HepG2 (cell line): Measurements from ENCODE around the gene PCBD2. TPM values are rescaled to one million over a fixed set of nuclear protein-coding genes. Genes with fewer than 3 reads are reported as not detected.

Source experiments
- AGO2 ChIP-seq: fragments of 200-400 bp; formaldehyde crosslinking; optimal IDR thresholded peaks from 2 replicates; pipeline ENCODE3; 2017; ENCODE audit warnings: mild to moderate bottlenecking, low read depth, low read length, moderate library complexity
- ASH2L ChIP-seq: fragments of 300-600, 200-600 bp; sonication (generic); IDR thresholded peaks from 2 replicates; pipeline ENCODE4 v1.7.0; 2017; ENCODE audit warnings: low read depth, mild to moderate bottlenecking, moderate library complexity, mixed read lengths, low read length; ENCODE audit not compliant: insufficient read length
- CCDC6 ChIP-seq: sonication (generic); formaldehyde crosslinking; IDR thresholded peaks from 2 replicates; pipeline ENCODE4 v1.8.1; 2022; ENCODE audit warnings: mild to moderate bottlenecking, missing genetic modification reagents, moderate library complexity
- DPF2 ChIP-seq: sonication (generic); formaldehyde crosslinking; IDR thresholded peaks from 2 replicates; pipeline ENCODE4 v1.4.0; 2020; ENCODE audit warnings: mild to moderate bottlenecking, low read depth, missing genetic modification reagents, borderline replicate concordance
- ELF1 ChIP-seq: sonication (generic); formaldehyde crosslinking; IDR thresholded peaks from 2 replicates; pipeline ENCODE4 v1.4.0; 2020; ENCODE audit warnings: missing genetic modification reagents
- GLI4 ChIP-seq: sonication (generic); formaldehyde crosslinking; IDR thresholded peaks from 2 replicates; pipeline ENCODE4 v1.5.1; 2020; ENCODE audit warnings: missing genetic modification reagents, mild to moderate bottlenecking, moderate library complexity, borderline replicate concordance
- GTF3A ChIP-seq: sonication (generic); formaldehyde crosslinking; conservative IDR thresholded peaks from 2 replicates; pipeline ENCODE4 v1.4.0; 2020; ENCODE audit warnings: mild to moderate bottlenecking, missing genetic modification reagents
- HMG20A ChIP-seq: IDR thresholded peaks from 2 replicates; pipeline ENCODE4 v1.6.1; 2016; ENCODE audit warnings: borderline replicate concordance
- HOXA5 ChIP-seq: sonication (generic); formaldehyde crosslinking; IDR thresholded peaks from 2 replicates; pipeline ENCODE4 v1.4.0; 2020; ENCODE audit warnings: missing genetic modification reagents
- HOXA7 ChIP-seq: sonication (generic); formaldehyde crosslinking; IDR thresholded peaks from 2 replicates; pipeline ENCODE4 v1.8.1; 2022; ENCODE audit warnings: mild to moderate bottlenecking, missing genetic modification reagents, moderate library complexity
- ISL2 ChIP-seq: sonication (generic); formaldehyde crosslinking; IDR thresholded peaks from 2 replicates; pipeline ENCODE4 v1.5.0; 2020; ENCODE audit warnings: missing genetic modification reagents
- MAFG ChIP-seq: sonication (generic); formaldehyde crosslinking; IDR thresholded peaks from 2 replicates; pipeline ENCODE4 v1.5.1; 2020; ENCODE audit warnings: mild to moderate bottlenecking, missing genetic modification reagents
- NCOR1 ChIP-seq: fragments of 200-600 bp; sonication (generic); IDR thresholded peaks from 2 replicates; pipeline ENCODE4 v1.7.0; 2017; ENCODE audit warnings: antibody characterized with exemption, low read length, borderline replicate concordance
- PRDM15 ChIP-seq: sonication (generic); formaldehyde crosslinking; IDR thresholded peaks from 2 replicates; pipeline ENCODE4 v1.4.0; 2020; ENCODE audit warnings: missing genetic modification reagents
- REXO4 ChIP-seq: sonication (generic); formaldehyde crosslinking; IDR thresholded peaks from 2 replicates; pipeline ENCODE4 v1.8.0; 2022; ENCODE audit warnings: missing genetic modification reagents, mild to moderate bottlenecking, borderline replicate concordance
- RFX1 ChIP-seq: fragments of 450-650 bp; IDR thresholded peaks from 2 replicates; pipeline ENCODE4 v1.6.1; 2017
- SOX13 ChIP-seq, 3 experiments: fragments of 450-650 bp in 1 of 3; sonication (generic) in 1 of 3; formaldehyde crosslinking in 1 of 3; IDR thresholded peaks in 2 of 3; conservative IDR thresholded peaks in 1 of 3; 2 replicates each; pipeline versions ENCODE4 v1.5.0 to v1.6.1; 2016 to 2020; ENCODE audit warnings: antibody characterized with exemption in 1 of 3, mild to moderate bottlenecking in 1 of 3, missing compliant biosample characterization in 1 of 3, missing genetic modification reagents in 1 of 3, moderate library complexity in 1 of 3
- SOX6 ChIP-seq, 2 experiments: fragments of 450-650 bp in 1 of 2; sonication (generic) in 1 of 2; formaldehyde crosslinking in 1 of 2; IDR thresholded peaks; 2 replicates each; pipeline versions ENCODE4 v1.4.0 to v1.6.1; 2017 to 2020; ENCODE audit warnings: antibody characterized with exemption in 1 of 2, mild to moderate bottlenecking in 1 of 2, missing genetic modification reagents in 1 of 2
- TCF7 ChIP-seq: sonication (generic); IDR thresholded peaks from 2 replicates; pipeline ENCODE4 v1.6.1; 2016; ENCODE audit warnings: antibody characterized with exemption, low read depth
- ZBTB1 ChIP-seq: sonication (generic); formaldehyde crosslinking; IDR thresholded peaks from 2 replicates; pipeline ENCODE4 v1.4.0; 2020; ENCODE audit warnings: missing genetic modification reagents, borderline replicate concordance
- ZFP36L2 ChIP-seq: sonication (generic); formaldehyde crosslinking; IDR thresholded peaks from 2 replicates; pipeline ENCODE4 v1.4.0; 2020; ENCODE audit warnings: missing genetic modification reagents
- ZNF3 ChIP-seq: IDR thresholded peaks from 2 replicates; pipeline ENCODE4 v1.7.0; 2017; ENCODE audit warnings: inconsistent platforms
- ZNF432 ChIP-seq: sonication (generic); formaldehyde crosslinking; IDR thresholded peaks from 2 replicates; pipeline ENCODE4 v1.5.0; 2020; ENCODE audit warnings: missing genetic modification reagents, mild to moderate bottlenecking, borderline replicate concordance
- ZNF543 ChIP-seq: sonication (generic); formaldehyde crosslinking; IDR thresholded peaks from 2 replicates; pipeline ENCODE4 v1.4.0; 2020; ENCODE audit warnings: mild to moderate bottlenecking, missing genetic modification reagents
- ZNF598 ChIP-seq: sonication (generic); formaldehyde crosslinking; IDR thresholded peaks from 2 replicates; pipeline ENCODE4 v1.5.1; 2020; ENCODE audit warnings: mild to moderate bottlenecking, missing genetic modification reagents, borderline replicate concordance
- ZNF605 ChIP-seq: sonication (generic); formaldehyde crosslinking; IDR thresholded peaks from 2 replicates; pipeline ENCODE4 v1.8.0; 2022; ENCODE audit warnings: mild to moderate bottlenecking, missing genetic modification reagents
- ZNF816 ChIP-seq: sonication (generic); formaldehyde crosslinking; IDR thresholded peaks from 2 replicates; pipeline ENCODE4 v1.8.0; 2022; ENCODE audit warnings: missing genetic modification reagents, mild to moderate bottlenecking, borderline replicate concordance
- polyA plus RNA-seq, 8 experiments: library from polyadenylated mRNA; depleted of rRNA in 3 of 8; stranded (reverse) in 7 of 8; unstranded in 1 of 8; fragments of >200 nt; fragmentation: Illumina TruSeq in 4 of 8; extraction: Trizol in 4 of 8; gene quantifications; 2 replicates each; pipeline versions ENCODE4 v1.2.1 to v1.2.3, GENCODE V29; 2011 to 2016; ENCODE audit warnings: low read depth in 4 of 8, missing spikeins in 1 of 8, mixed read lengths in 1 of 8; ENCODE audit not compliant: insufficient read depth in 1 of 8
- total RNA-seq, 5 experiments: library from RNA; depleted of rRNA; stranded (reverse); fragments of >200 nt; fragmentation: Illumina TruSeq; extraction: Trizol; gene quantifications; 2 replicates each; pipeline ENCODE4 v1.2.3, GENCODE V29; 2016; ENCODE audit warnings: low read depth in 1 of 5

The PCBD2 gene
- total and polyA plus RNA-seq, 2 of the 13 experiments (the other 11 are each of a cell fraction or from before 2014, with no cell fraction given), result 5.5 to 12.0 TPM

- no peak for TF ChIP-seq HMG20A
- TF ChIP-seq ZBTB1 (CRISPR knock-in tag), result no peak
- peak; percentile 78 for TF ChIP-seq ASH2L
- no peak; the same call in 1 of the 2 replicates for TF ChIP-seq GTF3A (CRISPR knock-in tag)
- peak; percentile 63; the same call in 1 of the 2 replicates for TF ChIP-seq ISL2 (CRISPR knock-in tag)
- peak; percentile 81; the same call in 1 of the 2 replicates for TF ChIP-seq ZNF543 (CRISPR knock-in tag)
- no peak for TF ChIP-seq ELF1 (CRISPR knock-in tag)
- TF ChIP-seq CCDC6, result peak; percentile 97
- TF ChIP-seq ZNF605, result peak; percentile 62
- TF ChIP-seq ZNF598 (CRISPR knock-in tag), result no peak
- TF ChIP-seq ZNF432 (CRISPR knock-in tag), result no peak
- no peak for TF ChIP-seq NCOR1
- TF ChIP-seq HOXA5 (CRISPR knock-in tag), result peak; percentile 55; the same call in 1 of the 2 replicates
- TF ChIP-seq AGO2, result peak; percentile 99
- no peak for TF ChIP-seq TCF7
- TF ChIP-seq DPF2 (CRISPR knock-in tag), result no peak; the same call in 1 of the 2 replicates
- TF ChIP-seq SOX13 (IDR thresholded peaks at IDR 0.05), result no peak
- TF ChIP-seq SOX13 (CRISPR knock-in tag; conservative IDR thresholded peaks at IDR 0.05 in 1 of 2, IDR thresholded peaks at IDR 0.05 in 1 of 2), result no peak; a peak in 1 of 4 replicates
- TF ChIP-seq SOX6 (IDR thresholded peaks at IDR 0.05), result no peak
- peak; percentile 28; the same call in 1 of the 2 replicates for TF ChIP-seq SOX6 (CRISPR knock-in tag; IDR thresholded peaks at IDR 0.05)
- TF ChIP-seq RFX1, result no peak
- TF ChIP-seq MAFG (CRISPR knock-in tag), result no peak
- no peak for TF ChIP-seq HOXA7 (CRISPR knock-in tag)
- no peak for TF ChIP-seq GLI4 (CRISPR knock-in tag)
- no peak for TF ChIP-seq ZNF3 (CRISPR knock-in tag)
- peak; percentile 78; the same call in 1 of the 2 replicates for TF ChIP-seq ZNF816 (CRISPR knock-in tag)
- no peak; the same call in 1 of the 2 replicates for TF ChIP-seq REXO4 (CRISPR knock-in tag)
- no peak for TF ChIP-seq ZFP36L2 (CRISPR knock-in tag)
- no peak for TF ChIP-seq PRDM15 (CRISPR knock-in tag)
Observed at GRCh38 chr5:134904610-134905245, at the start of gene PCBD2 (continued).
